Measurements from ENCODE around the gene KRT7. TPM values are rescaled to one million over a fixed set of nuclear protein-coding genes. Genes with fewer than 3 reads are reported as not detected.

KRT7 gene
- total RNA-seq, 2 donors from 2014 or later: 69.2 to 196 TPM

GRCh38 chr12:52252728-52253343 lies 19.8 kb downstream of the KRT7 start:
- 93 to 97% methylated on average over 11 of the region's 11 CpGs for WGBS, 2 donors
- intact Hi-C loops (cut with DNase I): no loop called here
- no peaks in the 10 kb centered on the region for H3K36me3 ChIP-seq (replicated peaks in 1 of 2; ENCODE audit: insufficient read depth in 1 of 2, low read depth in 2 of 2)
- H3K27me3 ChIP-seq: no peaks in the 10 kb centered on the region
- H3K27ac ChIP-seq: no peak overlapping the region
- peak in 2 of 4 donors; percentile 2 to 8 for DNase-seq
- H3K4me1 ChIP-seq: peaks cover 50% of the 10 kb centered on the region
- no peaks in the 10 kb centered on the region for H3K9me3 ChIP-seq
- no peak overlapping the region for H3K4me3 ChIP-seq
- TF ChIP-seq CTCF (IDR thresholded peaks at IDR 0.05): no peak
- no peak for TF ChIP-seq POLR2A (IDR thresholded peaks at IDR 0.05)
- no peak for ATAC-seq

DNA sequence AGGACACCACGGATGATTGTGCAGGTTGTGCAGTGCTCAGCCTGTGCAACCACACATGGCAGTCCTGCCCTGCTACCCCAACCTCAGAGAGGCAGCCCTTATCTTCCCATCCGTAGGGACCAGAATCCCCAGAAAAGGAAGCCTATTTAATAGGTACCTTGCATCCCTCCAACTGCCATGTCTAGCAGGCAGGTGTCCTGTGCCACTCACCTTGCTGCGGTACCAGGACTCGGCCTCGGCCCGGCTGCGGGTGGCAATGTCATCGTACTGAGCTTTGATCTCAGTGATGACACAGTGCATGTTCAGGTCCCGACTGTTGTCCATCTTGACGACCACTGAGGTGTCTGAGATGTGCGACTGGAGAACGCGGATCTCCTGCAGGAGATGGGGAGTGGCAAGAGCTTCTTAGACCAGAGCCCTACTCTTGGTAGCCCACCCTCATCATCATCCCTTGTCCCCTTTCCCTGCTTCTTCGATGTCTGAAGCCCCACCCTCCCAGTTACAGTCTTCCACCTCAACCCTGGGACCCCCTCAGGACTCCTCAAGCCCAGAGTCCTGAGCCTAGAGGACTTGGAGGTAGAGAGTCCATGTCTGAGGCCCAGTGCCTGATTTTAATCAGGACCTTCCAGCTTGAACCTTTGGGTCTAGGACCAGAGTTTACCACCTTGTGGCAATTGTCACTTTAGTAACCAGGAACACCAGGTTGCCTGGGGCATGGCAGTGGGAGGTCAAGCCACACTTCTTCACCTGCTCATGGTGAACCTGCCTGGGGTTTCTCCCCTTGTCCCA lies 20.5 kb downstream of the KRT7 start:
- no peaks in the 10 kb centered on the region for H3K9me3 ChIP-seq
- intact Hi-C loops (cut with DNase I): no loop called here
- no peaks in the 10 kb centered on the region for H3K36me3 ChIP-seq (replicated peaks in 1 of 2; ENCODE audit: insufficient read depth in 1 of 2, low read depth in 2 of 2)
- peaks cover 48% of the 10 kb centered on the region for H3K4me1 ChIP-seq
- H3K27ac ChIP-seq: no peak overlapping the region
- no peaks in the 10 kb centered on the region for H3K27me3 ChIP-seq
- H3K4me3 ChIP-seq: no peak overlapping the region
- ATAC-seq: no peak
- TF ChIP-seq POLR2A (IDR thresholded peaks at IDR 0.05): no peak
- no peak for TF ChIP-seq CTCF (IDR thresholded peaks at IDR 0.05)
- WGBS, 2 donors: 89 to 91% methylated on average over 12 to 14 of the region's 14 CpGs
- peak in 2 of 4 donors; percentile 1 to 11 for DNase-seq

GRCh38 chr12:52254180-52254964 lies 21.3 kb downstream of the KRT7 start:
- intact Hi-C loops (cut with DNase I): no loop called here
- TF ChIP-seq POLR2A (IDR thresholded peaks at IDR 0.05) (no peak), CTCF (IDR thresholded peaks at IDR 0.05) (no peak)
- H3K4me1 ChIP-seq: peaks cover 47% of the 10 kb centered on the region
- no peak overlapping the region for H3K27ac ChIP-seq
- ATAC-seq: no peak
- no peaks in the 10 kb centered on the region for H3K9me3 ChIP-seq
- no peak overlapping the region for H3K4me3 ChIP-seq
- DNase-seq: peak in 2 of 4 donors; percentile 3 to 7
- H3K27me3 ChIP-seq: no peaks in the 10 kb centered on the region
- 91% methylated on average over 10 of the region's 10 CpGs for WGBS, 2 donors
- no peaks in the 10 kb centered on the region for H3K36me3 ChIP-seq (replicated peaks in 1 of 2; ENCODE audit: insufficient read depth in 1 of 2, low read depth in 2 of 2)

DNA sequence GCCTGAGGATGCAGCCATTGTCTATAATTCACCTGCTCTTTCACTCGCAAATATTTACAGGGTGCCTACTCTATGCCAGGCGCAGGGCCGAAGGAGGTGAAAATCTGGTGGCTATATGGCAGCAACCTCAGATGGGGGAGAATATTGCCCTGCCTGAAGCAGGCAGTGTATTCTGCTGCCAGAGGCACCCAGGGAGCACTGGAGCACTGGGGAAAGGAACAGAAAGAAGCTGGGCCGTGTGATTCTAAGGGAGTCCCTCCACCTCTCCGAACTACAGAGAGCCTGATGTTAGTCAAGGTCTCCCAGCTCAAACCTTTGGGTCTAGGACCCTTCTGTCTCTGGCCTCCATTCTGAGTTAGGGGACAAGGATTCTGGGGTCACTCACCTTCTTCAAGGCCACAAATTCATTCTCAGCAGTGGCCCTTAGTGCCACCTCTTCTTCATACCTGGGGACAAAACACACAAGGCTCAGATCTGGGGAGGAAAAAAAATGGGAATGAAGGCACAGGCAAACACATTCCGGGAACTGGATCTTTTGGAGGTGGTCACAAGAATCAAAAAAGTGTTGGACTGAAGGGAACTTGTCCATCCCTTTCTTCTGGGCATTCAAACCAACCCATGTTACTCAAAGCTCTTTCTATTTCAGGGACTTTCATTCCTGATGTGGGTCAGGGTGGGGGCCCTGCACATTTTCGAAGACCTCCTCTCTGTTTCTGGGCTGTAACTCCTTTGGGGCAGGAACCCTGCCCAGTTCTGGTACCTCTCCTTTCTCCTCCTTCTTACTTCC lies 22.1 kb downstream of the KRT7 start:
- H3K9me3 ChIP-seq: no peaks in the 10 kb centered on the region
- no peak overlapping the region for H3K4me3 ChIP-seq
- intact Hi-C loops (cut with DNase I): no loop called here
- DNase-seq (no peak), ATAC-seq (no peak)
- 72 to 80% methylated on average over 7 of the region's 7 CpGs for WGBS, 2 donors
- no peak for TF ChIP-seq CTCF (IDR thresholded peaks at IDR 0.05)
- no peak for TF ChIP-seq POLR2A (IDR thresholded peaks at IDR 0.05)
- no peak overlapping the region for H3K27ac ChIP-seq
- H3K36me3 ChIP-seq (replicated peaks in 1 of 2; ENCODE audit: insufficient read depth in 1 of 2, low read depth in 2 of 2): no peaks in the 10 kb centered on the region
- H3K4me1 ChIP-seq: peaks cover 47% of the 10 kb centered on the region
- no peaks in the 10 kb centered on the region for H3K27me3 ChIP-seq

All from body of pancreas (tissue), 4 donors.